Spinal cord (tissue), 10 donors: Measurements from ENCODE around the gene CCDC149. TPM values are rescaled to one million over a fixed set of nuclear protein-coding genes. Genes with fewer than 3 reads are reported as not detected.
A peak's percentile ranks its signal among the peaks of the same experiment; 100 is the strongest.

ENCODE experiments used
- DNase-seq, 6 donors: peaks; one replicate each; pipeline versions ENCODE4 v3.0.0 to v3.0.0-alpha.2; 2013 to 2015; ENCODE audit warnings: low spot score in 6 of 6, low read depth in 4 of 6
- H3K27ac ChIP-seq: one replicate; pipeline ENCODE4 v1.5.1; 2013; ENCODE audit warnings: low read depth, low read length, control low read depth
- H3K27me3 ChIP-seq: one replicate; pipeline ENCODE4 v1.6.1; 2013; ENCODE audit warnings: low read length; ENCODE audit not compliant: control insufficient read depth, insufficient read depth
- H3K36me3 ChIP-seq: one replicate; pipeline ENCODE4 v1.6.1; 2013; ENCODE audit warnings: low read length; ENCODE audit not compliant: control insufficient read depth, insufficient read depth
- H3K4me1 ChIP-seq: one replicate; pipeline ENCODE4 v1.6.1; 2013; ENCODE audit warnings: low read length; ENCODE audit not compliant: control insufficient read depth, insufficient read depth
- H3K4me3 ChIP-seq: one replicate; pipeline ENCODE4 v1.5.1; 2013; ENCODE audit warnings: low read depth, low read length, control low read depth
- H3K9me3 ChIP-seq: one replicate; pipeline ENCODE4 v1.6.1; 2013; ENCODE audit warnings: low read length; ENCODE audit not compliant: control insufficient read depth, insufficient read depth
- WGBS: methylation state at CpG from one replicate; pipeline ENCODE4 v1.1.5; 2013; ENCODE audit warnings: missing lambda C conversion rate; ENCODE audit not compliant: insufficient coverage; 5-methylcytosine and 5-hydroxymethylcytosine counted together
- polyA plus RNA-seq, 2 donors: library from polyadenylated mRNA; unstranded; fragments of 120-200 nt; gene quantifications; one replicate each; pipeline ENCODE4 v1.2.1, GENCODE V29; 2013; ENCODE audit not compliant: insufficient read length in 2 of 2
- total RNA-seq, 2 donors: library from RNA; depleted of rRNA in 1 of 2; stranded (reverse); fragments of 120-200 nt in 1 of 2; fragments of >200 nt in 1 of 2; gene quantifications; one replicate each; pipeline versions ENCODE4 v1.2.3 to v1.2.4, GENCODE V29; 2013 to 2014
- donor health status: healthy.

CCDC149 gene
- total and polyA plus RNA-seq, 4 donors: 15.0 to 27.1 (median 23.3) TPM

- 71% methylated on average over 2 of the region's 3 CpGs for WGBS
- Histone ChIP-seq H3K9me3 (no peaks in the 10 kb centered on the region), H3K4me3 (no peak overlapping the region), H3K36me3 (peaks cover 5% of the 10 kb centered on the region), H3K27me3 (no peaks in the 10 kb centered on the region), H3K27ac (no peak overlapping the region), H3K4me1 (peaks cover 6% of the 10 kb centered on the region)
- no peak for DNase-seq
Observed at GRCh38 chr4:24840826-24841543, 71.9 kb downstream of the CCDC149 start.

- H3K9me3 ChIP-seq: no peaks in the 10 kb centered on the region
- H3K4me3 ChIP-seq: no peak overlapping the region
- 81% methylated on average over 4 of the region's 5 CpGs for WGBS
- no peaks in the 10 kb centered on the region for H3K27me3 ChIP-seq
- no peak overlapping the region for H3K27ac ChIP-seq
- DNase-seq: no peak
- H3K36me3 ChIP-seq: peaks cover 5% of the 10 kb centered on the region
- peaks cover 6% of the 10 kb centered on the region for H3K4me1 ChIP-seq
Observed at GRCh38 chr4:24840362-24840761, 72.5 kb downstream of the CCDC149 start.

GRCh38 chr4:24837781-24838180 is 75.1 kb downstream of the CCDC149 start:
- 69% methylated on average over 5 of the region's 5 CpGs for WGBS
- no peak overlapping the region for H3K27ac ChIP-seq
- H3K4me3 ChIP-seq: no peak overlapping the region
- H3K36me3 ChIP-seq: peaks cover 5% of the 10 kb centered on the region
- H3K4me1 ChIP-seq: peaks cover 6% of the 10 kb centered on the region
- no peaks in the 10 kb centered on the region for H3K27me3 ChIP-seq
- no peak for DNase-seq
- no peaks in the 10 kb centered on the region for H3K9me3 ChIP-seq

- H3K9me3 ChIP-seq: no peaks in the 10 kb centered on the region
- peaks cover 6% of the 10 kb centered on the region for H3K4me1 ChIP-seq
- no peaks in the 10 kb centered on the region for H3K27me3 ChIP-seq
- 80% methylated on average over 2 of the region's 7 CpGs for WGBS
- H3K36me3 ChIP-seq: peaks cover 5% of the 10 kb centered on the region
- H3K4me3 ChIP-seq: no peak overlapping the region
- no peak for DNase-seq
- no peak overlapping the region for H3K27ac ChIP-seq
Observed at GRCh38 chr4:24837336-24837735, 75.5 kb downstream of the CCDC149 start.

GRCh38 chr4:24836661-24837242 is 76.1 kb downstream of the CCDC149 start:
- no peak for DNase-seq
- H3K4me1 ChIP-seq: peaks cover 6% of the 10 kb centered on the region
- peaks cover 5% of the 10 kb centered on the region for H3K36me3 ChIP-seq
- no peak overlapping the region for H3K4me3 ChIP-seq
- H3K27ac ChIP-seq: no peak overlapping the region
- 80% methylated on average over 2 of the region's 6 CpGs for WGBS
- no peaks in the 10 kb centered on the region for H3K27me3 ChIP-seq
- H3K9me3 ChIP-seq: no peaks in the 10 kb centered on the region

GRCh38 chr4:24835696-24836095 is 77.1 kb downstream of the CCDC149 start:
- WGBS: no CpG with 5 or more reads among the region's 4 CpGs
- Histone ChIP-seq H3K27me3 (no peaks in the 10 kb centered on the region), H3K27ac (no peak overlapping the region), H3K9me3 (no peaks in the 10 kb centered on the region), H3K36me3 (peaks cover 5% of the 10 kb centered on the region), H3K4me1 (peaks cover 3% of the 10 kb centered on the region), H3K4me3 (no peak overlapping the region)
- peak in 1 of 6 donors; percentile 57 for DNase-seq

GRCh38 chr4:24831637-24832036 is 81.2 kb downstream of the CCDC149 start:
- H3K27ac ChIP-seq: no peak overlapping the region
- no CpG with 5 or more reads among the region's 3 CpGs for WGBS

GRCh38 chr4:24824720-24825119 is 88.1 kb downstream of the CCDC149 start:
- DNase-seq: no peak
- Histone ChIP-seq H3K27me3 (no peaks in the 10 kb centered on the region), H3K36me3 (peaks cover 25% of the 10 kb centered on the region), H3K27ac (no peak overlapping the region), H3K4me3 (no peak overlapping the region), H3K4me1 (no peaks in the 10 kb centered on the region), H3K9me3 (no peaks in the 10 kb centered on the region)
- 54% methylated on average over 2 of the region's 7 CpGs for WGBS

More at GRCh38 chr4:24831637-24832036, 81.2 kb downstream of the CCDC149 start:
- no peak for DNase-seq
- H3K4me3 ChIP-seq: no peak overlapping the region
- H3K27me3 ChIP-seq: no peaks in the 10 kb centered on the region
- H3K9me3 ChIP-seq: no peaks in the 10 kb centered on the region
- no peaks in the 10 kb centered on the region for H3K4me1 ChIP-seq
- H3K36me3 ChIP-seq: peaks cover 25% of the 10 kb centered on the region

GRCh38 chr4:24820541-24820940 is 92.3 kb downstream of the CCDC149 start:
- no peaks in the 10 kb centered on the region for H3K4me1 ChIP-seq
- H3K4me3 ChIP-seq: no peak overlapping the region
- H3K27me3 ChIP-seq: no peaks in the 10 kb centered on the region
- H3K36me3 ChIP-seq: peaks cover 22% of the 10 kb centered on the region
- no peaks in the 10 kb centered on the region for H3K9me3 ChIP-seq
- no peak overlapping the region for H3K27ac ChIP-seq
- DNase-seq: no peak

- Histone ChIP-seq H3K4me1 (no peaks in the 10 kb centered on the region), H3K9me3 (no peaks in the 10 kb centered on the region), H3K36me3 (peaks cover 22% of the 10 kb centered on the region), H3K4me3 (no peak overlapping the region), H3K27me3 (no peaks in the 10 kb centered on the region), H3K27ac (no peak overlapping the region)
- WGBS: 54% methylated on average over 18 of the region's 18 CpGs
- DNase-seq: peak in 2 of 6 donors; percentile 20 to 69
Observed at GRCh38 chr4:24816797-24817196, 96.0 kb downstream of the CCDC149 start.
